HG03060 (cell line): ENCODE results near the gene EEF1AKMT2.
"Not testable (repeated sequence)": the region's sequence is repeated elsewhere in the genome, so short reads cannot be mapped to it uniquely, and the experiment has no call there.

ENCODE experiments used
- ATAC-seq: cut with Tn5 transposase; IDR thresholded peaks from one replicate; pipeline ENCODE4 v1.9.1; 2021; ENCODE audit warnings: low read depth, moderate number of reproducible peaks; ENCODE audit not compliant: unreplicated experiment

Gene EEF1AKMT2

DNA sequence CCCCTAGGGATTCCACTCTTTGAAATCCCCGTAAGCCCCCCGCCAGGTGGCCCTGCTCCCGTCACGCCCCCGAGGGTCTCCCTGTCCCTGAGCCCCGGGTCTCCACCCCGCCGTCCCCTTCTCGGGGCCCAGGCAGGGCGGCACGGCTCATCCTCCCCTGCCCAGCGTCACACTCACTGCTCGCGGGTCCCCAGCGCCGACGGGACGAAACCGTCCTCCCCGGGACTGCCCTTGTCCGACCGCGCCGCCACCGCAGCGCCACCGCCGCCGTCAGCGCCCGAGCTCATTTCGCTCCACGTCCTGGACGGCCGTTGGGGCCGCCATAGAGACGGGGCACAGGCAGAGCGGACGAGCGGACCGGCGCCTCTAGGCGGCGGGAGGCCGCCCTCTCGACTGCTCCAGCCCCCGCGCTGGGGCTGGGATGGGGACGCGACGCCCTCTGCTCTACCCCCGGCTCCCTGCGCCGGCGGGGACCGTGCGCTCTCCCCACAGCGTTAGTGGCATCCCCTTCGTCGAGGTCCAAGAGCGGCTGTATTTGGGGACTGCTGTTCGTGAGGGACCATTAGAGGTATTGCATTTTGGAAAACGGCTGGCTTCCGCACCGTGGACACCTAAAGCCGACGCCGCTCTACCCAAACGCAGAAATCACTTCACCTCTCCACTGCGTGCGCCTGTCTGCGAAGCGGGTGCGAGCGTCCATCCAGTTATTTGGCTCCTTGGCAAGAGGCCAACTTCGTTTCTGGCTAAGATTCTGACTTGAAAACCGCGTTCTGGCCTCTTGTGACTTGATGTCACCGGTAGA lies at the start of gene EEF1AKMT2:
Gene EEF1AKMT2 (minus strand): TSS at position 341 of the 802 bp plus-strand sequence. CDS start 54 bp downstream, at position 287.
- peak; percentile 52 for ATAC-seq

GRCh38 chr10:124837687-124838086 lies 46.0 kb upstream of the EEF1AKMT2 start:
- ATAC-seq = no peak

DNA sequence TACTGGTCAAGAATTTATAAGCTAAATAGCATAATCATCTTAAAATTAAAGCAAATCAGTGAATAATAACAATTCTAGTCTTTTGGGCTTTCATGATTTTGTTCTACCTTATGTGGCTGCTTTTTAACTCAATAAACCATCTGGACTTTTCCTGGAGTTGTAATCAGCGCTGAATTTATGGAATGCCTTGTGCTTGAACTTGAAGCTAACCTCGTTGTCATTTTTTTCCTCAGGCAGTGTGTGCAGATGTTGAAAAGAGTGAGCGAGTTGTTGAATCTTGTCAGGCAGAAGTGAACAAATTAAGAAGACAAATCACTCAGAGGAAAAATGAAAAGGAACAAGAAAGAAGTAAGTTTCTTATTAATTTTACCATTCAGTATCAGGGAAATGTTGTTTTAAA lies 39.4 kb upstream of the EEF1AKMT2 start:
- no peak for ATAC-seq

GRCh38 chr10:124830445-124830844 lies 38.8 kb upstream of the EEF1AKMT2 start:
- ATAC-seq = no peak

- ATAC-seq = no peak
Measured at GRCh38 chr10:124829447-124830115, 37.9 kb upstream of the EEF1AKMT2 start.

GRCh38 chr10:124827474-124827873 lies 35.8 kb upstream of the EEF1AKMT2 start:
- no peak for ATAC-seq

- ATAC-seq = no peak
Measured at GRCh38 chr10:124826262-124826661, 34.6 kb upstream of the EEF1AKMT2 start.

DNA sequence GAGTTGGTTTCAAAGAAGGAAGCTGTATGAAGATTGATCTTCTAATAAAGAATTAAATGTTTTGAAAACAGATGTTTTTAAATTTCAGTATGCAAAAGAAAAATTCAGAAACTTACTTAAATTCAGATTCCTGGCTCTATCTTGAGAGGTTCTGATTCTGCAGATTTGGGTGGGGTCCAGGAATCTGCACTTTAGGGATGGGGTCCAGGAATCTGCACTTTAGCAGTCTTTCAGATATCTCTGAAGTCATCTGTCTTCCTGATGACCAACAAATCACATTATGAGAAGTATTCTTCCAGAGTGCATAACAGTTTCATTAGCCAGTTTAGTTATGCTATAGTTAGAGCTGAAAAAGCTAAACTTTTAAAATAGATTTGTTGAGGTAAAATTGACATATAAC lies 34.0 kb upstream of the EEF1AKMT2 start:
- ATAC-seq = no peak

DNA sequence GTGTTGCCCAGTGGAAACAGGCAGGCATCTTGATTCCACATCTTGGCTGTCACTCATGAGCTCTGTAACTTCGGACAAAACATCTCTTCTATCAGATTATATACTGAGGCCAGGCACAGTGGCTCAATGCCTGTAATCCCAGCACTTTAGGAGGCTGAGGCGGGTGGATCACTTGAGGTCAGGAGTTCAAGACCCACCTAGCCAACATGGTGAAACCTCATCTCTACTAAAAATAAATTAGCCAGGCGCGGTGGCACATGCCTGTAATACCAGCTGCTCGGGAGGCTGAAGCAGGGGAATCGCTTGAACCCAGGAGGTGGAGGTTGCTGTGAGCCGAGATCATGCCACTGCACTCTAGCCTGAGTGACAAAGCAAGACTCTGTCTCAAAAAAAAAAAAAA lies 33.2 kb upstream of the EEF1AKMT2 start:
- ATAC-seq = not testable (repeated sequence)

GRCh38 chr10:124824507-124824906 lies 32.8 kb upstream of the EEF1AKMT2 start:
- no peak for ATAC-seq

DNA sequence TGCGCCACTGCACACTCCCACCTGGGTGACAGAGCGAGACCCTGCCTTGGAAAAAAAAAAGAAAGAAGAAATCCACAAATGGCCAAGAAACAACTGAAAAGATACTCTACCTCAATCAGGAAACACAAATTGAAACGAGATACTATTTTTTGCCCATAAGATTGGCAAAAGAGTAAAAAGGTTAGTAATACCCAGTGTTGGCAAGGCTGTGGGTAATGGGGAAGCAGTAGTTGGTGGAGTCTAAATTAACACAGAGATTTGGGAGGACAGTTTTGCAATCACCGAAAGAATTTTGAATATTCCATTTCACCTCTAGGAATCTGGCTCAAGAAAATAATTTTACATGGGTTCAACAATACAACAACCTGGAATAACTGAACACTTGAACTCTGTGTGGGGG lies 29.8 kb upstream of the EEF1AKMT2 start:
- ATAC-seq = no peak

- ATAC-seq = no peak
Measured at GRCh38 chr10:124820121-124820520, 28.4 kb upstream of the EEF1AKMT2 start.

GRCh38 chr10:124802313-124802675 lies 10.6 kb upstream of the EEF1AKMT2 start:
- ATAC-seq = peak; percentile 31

DNA sequence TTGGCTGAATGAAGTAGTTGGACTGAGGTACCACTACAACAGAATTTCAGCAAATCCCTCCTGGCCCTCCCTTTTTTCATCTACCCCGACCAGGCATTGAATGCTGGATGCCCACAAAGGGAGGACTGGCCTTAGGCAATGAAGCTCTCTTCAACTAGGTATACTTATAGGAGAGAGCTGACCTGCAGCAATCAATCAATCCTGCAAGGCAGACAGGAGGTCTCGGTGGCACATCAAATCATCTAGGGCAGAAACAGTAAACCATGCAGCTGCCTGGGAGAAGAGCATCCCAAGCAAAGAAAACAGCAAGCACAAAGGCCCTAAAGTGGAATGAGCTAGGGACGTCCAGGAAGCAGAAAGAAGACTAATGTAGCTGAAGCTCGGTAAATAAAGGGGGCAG lies 7.5 kb upstream of the EEF1AKMT2 start:
- no peak for ATAC-seq

- no peak for ATAC-seq
Measured at GRCh38 chr10:124798781-124799180, 7.1 kb upstream of the EEF1AKMT2 start.

DNA sequence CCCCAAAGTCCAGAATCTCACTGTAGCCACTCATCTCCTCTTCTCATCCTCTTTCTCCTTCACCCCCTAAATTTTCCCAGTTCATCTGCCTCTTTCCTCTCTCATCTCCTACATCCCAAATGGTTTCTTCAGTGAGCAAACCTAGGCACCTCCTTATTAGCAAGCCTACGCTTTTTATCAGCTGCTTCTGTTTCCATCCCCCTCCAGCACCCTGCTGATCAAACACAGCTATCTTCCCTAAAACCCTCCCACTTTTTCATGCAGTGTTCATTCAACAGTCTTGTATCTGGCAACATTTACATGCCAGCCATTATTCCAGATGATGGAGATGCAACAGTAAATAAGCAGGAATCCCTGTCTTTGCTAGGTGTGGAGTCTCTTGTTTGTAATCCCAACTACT lies 6.7 kb upstream of the EEF1AKMT2 start:
- ATAC-seq = no peak

- ATAC-seq = no peak
Measured at GRCh38 chr10:124792998-124793352, 1.3 kb upstream of the EEF1AKMT2 start.

DNA sequence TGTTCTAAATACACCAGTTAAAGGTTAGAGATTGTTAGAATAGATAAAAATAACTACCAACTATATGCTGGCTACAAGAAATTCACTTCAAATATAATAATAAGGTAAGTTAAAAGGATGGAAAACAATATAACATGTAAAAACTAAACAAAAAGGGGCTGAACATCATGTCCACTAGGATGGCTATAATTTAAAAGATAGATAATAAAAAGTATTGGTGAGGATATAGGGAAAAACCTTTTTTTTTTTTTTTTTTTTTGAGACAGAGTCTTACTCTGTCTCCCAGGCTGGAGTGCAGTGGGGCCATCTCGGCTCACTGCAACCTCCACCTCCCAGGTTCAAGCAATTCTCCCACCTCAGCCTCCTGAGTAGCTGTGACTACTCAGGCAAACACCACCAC lies 8.8 kb downstream of the EEF1AKMT2 start:
- ATAC-seq = not testable (repeated sequence)

DNA sequence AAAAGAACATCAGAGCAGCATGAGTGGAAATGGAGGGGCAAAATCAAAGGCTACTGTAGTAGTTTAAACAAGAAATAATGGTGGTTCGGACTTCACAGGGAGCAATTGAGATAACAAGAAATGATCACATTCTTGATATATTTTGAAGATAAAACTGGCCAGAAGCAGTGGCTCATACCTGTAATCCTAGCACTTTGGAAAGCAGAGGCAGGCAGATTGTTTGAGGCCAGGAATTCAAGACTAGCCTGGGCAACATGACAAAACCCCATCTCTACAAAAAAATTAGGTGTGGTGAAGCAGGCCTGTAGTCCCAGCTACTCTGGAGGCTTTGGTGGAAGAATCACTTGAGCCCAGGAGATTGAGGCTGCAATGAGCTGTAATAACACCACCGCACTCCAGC lies 22.9 kb downstream of the EEF1AKMT2 start:
- no peak for ATAC-seq

- no peak for ATAC-seq
Measured at GRCh38 chr10:124765256-124765655, 26.4 kb downstream of the EEF1AKMT2 start.

DNA sequence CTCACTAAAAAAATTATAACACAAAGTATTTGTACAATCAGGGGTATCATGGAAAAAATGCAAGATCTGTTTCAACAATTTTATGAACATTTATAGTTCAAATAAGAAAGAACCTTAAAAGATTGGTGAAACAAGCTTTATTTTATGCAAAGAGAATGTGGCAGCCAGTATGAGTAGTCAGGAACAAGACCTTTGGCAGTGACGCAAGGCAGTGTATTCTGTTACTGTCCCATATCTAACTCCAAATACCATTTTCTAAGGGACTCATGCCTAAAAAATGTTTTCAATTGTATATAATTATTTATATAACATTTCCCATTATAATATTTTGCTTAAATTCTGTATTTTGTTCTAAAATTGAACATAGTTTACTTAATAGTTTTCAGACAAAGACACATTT lies 28.4 kb downstream of the EEF1AKMT2 start:
- ATAC-seq = no peak

GRCh38 chr10:124762281-124762680 lies 29.4 kb downstream of the EEF1AKMT2 start:
- ATAC-seq = no peak
